B cell (primary cell): ENCODE data around the gene FGF3. TPM values are rescaled to one million over a fixed set of nuclear protein-coding genes. Genes with fewer than 3 reads are reported as not detected.

Source experiments
- ATAC-seq: fragments of 200-7000 bp; cut with Tn5 transposase; one replicate; pipeline ENCODE4 v1.10.0; 2021; ENCODE audit warnings: low read depth, mild to moderate bottlenecking, moderate number of reproducible peaks, moderate library complexity
- CTCF ChIA-PET: fragments of 350-600 bp; sonication (Branson Sonifier 250); formaldehyde crosslinking; loops from one replicate; lab custom pipeline; 2021; ENCODE audit warnings: antibody characterized with exemption, inconsistent platforms; lab: Charles Lee
- POLR2A ChIA-PET: fragments of 350-600 bp; sonication (Branson Sonifier 250); formaldehyde crosslinking; loops from one replicate; lab custom pipeline; 2021; ENCODE audit warnings: antibody characterized with exemption; lab: Charles Lee
- DNase-seq: peaks from one replicate; pipeline ENCODE4 v3.0.0; 2013
- H2AFZ ChIP-seq: 2 replicates; pipeline ENCODE4 v1.6.1; 2012; ENCODE audit warnings: mild to moderate bottlenecking, low read depth, low read length; ENCODE audit not compliant: insufficient read depth, poor library complexity, severe bottlenecking
- H3K27ac ChIP-seq, 2 donors: 1 replicate in 1 of 2; 2 replicates in 1 of 2; pipeline ENCODE4 v1.5.1; 2012 to 2013; ENCODE audit warnings: low read length in 2 of 2, mild to moderate bottlenecking in 2 of 2, moderate library complexity in 1 of 2
- H3K27me3 ChIP-seq, 4 experiments: fragments of 200-600 bp in 1 of 4; sonication (generic) in 1 of 4; replicated peaks in 1 of 4; 1 replicate in 2 of 4; 2 replicates in 2 of 4; pipeline versions ENCODE4 v1.6.1 to v1.7.0; 2013 to 2016; ENCODE audit warnings: low read length in 3 of 4, mild to moderate bottlenecking in 2 of 4, mixed read lengths in 1 of 4, moderate library complexity in 1 of 4; ENCODE audit not compliant: insufficient read depth in 4 of 4, control insufficient read depth in 3 of 4; ENCODE audit errors: control extremely low read depth in 1 of 4
- H3K36me3 ChIP-seq, 2 experiments: replicated peaks in 1 of 2; 1 replicate in 1 of 2; 2 replicates in 1 of 2; pipeline versions ENCODE4 v1.6.1 to v1.7.1; 2013; ENCODE audit warnings: low read length in 1 of 2; ENCODE audit not compliant: insufficient read depth in 2 of 2, control insufficient read depth in 1 of 2; ENCODE audit errors: control extremely low read depth in 1 of 2, extremely low read depth in 1 of 2
- H3K4me1 ChIP-seq, 2 donors: fragments of 200-600 bp in 1 of 2; sonication (generic) in 1 of 2; 1 replicate in 1 of 2; 2 replicates in 1 of 2; pipeline versions ENCODE4 v1.5.1 to v1.6.1; 2013 to 2017; ENCODE audit warnings: low read length in 2 of 2; ENCODE audit not compliant: control insufficient read depth in 2 of 2, insufficient read depth in 2 of 2
- H3K4me2 ChIP-seq: replicated peaks from 2 replicates; pipeline ENCODE3; 2012; ENCODE audit warnings: mild to moderate bottlenecking, low read depth, low read length; ENCODE audit not compliant: poor library complexity, severe bottlenecking
- H3K4me3 ChIP-seq, 5 experiments: fragments of 200-600 bp in 1 of 5; sonication (generic) in 1 of 5; 1 replicate in 3 of 5; 2 replicates in 2 of 5; pipeline versions ENCODE4 v1.5.1 to v1.7.0; 2011 to 2016; ENCODE audit warnings: low read length in 4 of 5, mild to moderate bottlenecking in 4 of 5, low read depth in 2 of 5, control low read depth in 1 of 5, moderate library complexity in 1 of 5; ENCODE audit not compliant: insufficient read depth in 1 of 5; ENCODE audit errors: control extremely low read depth in 1 of 5, extremely low read depth in 1 of 5
- H3K79me2 ChIP-seq: fragments of 200-600 bp; sonication (generic); one replicate; pipeline ENCODE4 v1.6.0; 2016; ENCODE audit warnings: low read length; ENCODE audit not compliant: control insufficient read depth, insufficient read depth
- H3K9ac ChIP-seq: fragments of 200-600 bp; sonication (generic); 2 replicates; pipeline ENCODE4 v1.6.1; 2017; ENCODE audit warnings: mild to moderate bottlenecking, low read length, moderate library complexity
- H3K9me3 ChIP-seq, 3 donors: one replicate each; pipeline versions ENCODE4 v1.6.1 to v1.7.1; 2013; ENCODE audit warnings: low read length in 2 of 3; ENCODE audit not compliant: control insufficient read depth in 2 of 3, insufficient read depth in 1 of 3; ENCODE audit errors: control extremely low read depth in 1 of 3
- H4K20me1 ChIP-seq: 2 replicates; pipeline ENCODE4 v1.6.0; 2012; ENCODE audit warnings: mild to moderate bottlenecking, low read length; ENCODE audit not compliant: insufficient read depth, control insufficient read depth, poor library complexity, severe bottlenecking
- H3K27ac Mint-ChIP-seq: one replicate; pipeline ENCODE4 v1.8.0; 2021; ENCODE audit warnings: mixed read lengths
- H3K27me3 Mint-ChIP-seq: one replicate; pipeline ENCODE4 v1.8.0; 2021; ENCODE audit warnings: mixed read lengths
- H3K4me1 Mint-ChIP-seq: one replicate; pipeline ENCODE4 v1.8.0; 2021; ENCODE audit warnings: mixed read lengths
- H3K4me3 Mint-ChIP-seq: one replicate; pipeline ENCODE4 v1.8.0; 2021; ENCODE audit warnings: mixed read lengths
- H3K9me3 Mint-ChIP-seq: one replicate; pipeline ENCODE4 v1.8.0; 2022; ENCODE audit warnings: mixed read lengths; ENCODE audit not compliant: insufficient read depth
- EZH2 ChIP-seq: IDR thresholded peaks from 2 replicates; pipeline ENCODE4 v1.6.1; 2012; ENCODE audit warnings: borderline replicate concordance, low read depth, mild to moderate bottlenecking, moderate library complexity, low read length; ENCODE audit not compliant: insufficient read depth, poor library complexity, severe bottlenecking
- WGBS: methylation state at CpG from one replicate; pipeline ENCODE4 v1.1.5; 2013; ENCODE audit warnings: missing lambda C conversion rate; ENCODE audit not compliant: insufficient coverage; 5-methylcytosine and 5-hydroxymethylcytosine counted together
- intact Hi-C: fragments of 100-400 bp; cut with micrococcal nuclease; formaldehyde crosslinking; loops from one replicate; pipeline ENCODE4 v1.10.0; 2022
- polyA plus RNA-seq: library from polyadenylated mRNA; depleted of rRNA; stranded (reverse); fragments of >200 nt; gene quantifications from 2 replicates; pipeline ENCODE4 v1.2.3, GENCODE V29; 2012
- total RNA-seq, 2 donors: library from RNA; stranded (reverse); fragments of 120-200 nt in 1 of 2; gene quantifications; 1 replicate in 1 of 2; 2 replicates in 1 of 2; pipeline versions ENCODE4 v1.2.3 to v1.2.4, GENCODE V29; 2013 to 2022
- TF ChIP-seq, protein P1 (sequence below): fragments of 200-600 bp; IDR thresholded peaks from one replicate; pipeline ENCODE4 v1.8.0; 2022; ENCODE audit warnings: antibody characterized with exemption, mild to moderate bottlenecking

Gene FGF3
- total and polyA plus RNA-seq, 2 donors (not counting 1 experiment from before 2014, with no cell fraction given) = not detected

DNA sequence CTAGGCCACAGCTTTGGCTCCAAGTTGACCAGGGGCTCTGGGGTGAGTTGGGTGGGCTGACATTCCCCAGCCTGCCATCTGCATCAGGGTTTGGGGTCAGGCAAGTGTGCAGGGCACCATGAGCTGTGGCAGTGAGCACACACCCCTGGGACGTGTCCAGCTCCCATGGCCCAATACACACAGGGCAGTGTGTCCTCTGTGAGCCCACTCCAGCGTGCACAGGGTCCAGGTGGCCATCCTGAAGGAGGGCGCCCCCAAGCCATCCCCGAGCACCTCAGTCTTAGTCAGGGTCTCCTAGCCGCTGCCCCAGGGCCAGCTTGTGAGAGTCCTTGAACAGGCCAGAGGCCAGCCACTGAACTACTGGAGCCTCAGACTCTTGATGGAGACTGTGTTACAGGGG, 1.2 kb upstream of the FGF3 start:
- Histone ChIP-seq H3K4me2 (no peak overlapping the region), H3K4me1 (no peaks in the 10 kb centered on the region), H2AFZ (no peak overlapping the region), H3K4me3 (no peak overlapping the region), H4K20me1 (no peaks in the 10 kb centered on the region), H3K9ac (no peak overlapping the region), H3K27me3 (peaks cover 0 to 26% (median 2%) of the 10 kb centered on the region in 4 experiments), H3K9me3 (peaks cover 0 to 5% (median 0%) of the 10 kb centered on the region in 3 donors), H3K79me2 (no peaks in the 10 kb centered on the region), H3K36me3 (no peaks in the 10 kb centered on the region), H3K27ac (no peak overlapping the region)
- intact Hi-C loops = no loop called here
- no peak overlapping the region for H3K27ac Mint-ChIP-seq
- ATAC-seq = no peak
- no peak for TF ChIP-seq EZH2
- TF ChIP-seq, protein P1, sequence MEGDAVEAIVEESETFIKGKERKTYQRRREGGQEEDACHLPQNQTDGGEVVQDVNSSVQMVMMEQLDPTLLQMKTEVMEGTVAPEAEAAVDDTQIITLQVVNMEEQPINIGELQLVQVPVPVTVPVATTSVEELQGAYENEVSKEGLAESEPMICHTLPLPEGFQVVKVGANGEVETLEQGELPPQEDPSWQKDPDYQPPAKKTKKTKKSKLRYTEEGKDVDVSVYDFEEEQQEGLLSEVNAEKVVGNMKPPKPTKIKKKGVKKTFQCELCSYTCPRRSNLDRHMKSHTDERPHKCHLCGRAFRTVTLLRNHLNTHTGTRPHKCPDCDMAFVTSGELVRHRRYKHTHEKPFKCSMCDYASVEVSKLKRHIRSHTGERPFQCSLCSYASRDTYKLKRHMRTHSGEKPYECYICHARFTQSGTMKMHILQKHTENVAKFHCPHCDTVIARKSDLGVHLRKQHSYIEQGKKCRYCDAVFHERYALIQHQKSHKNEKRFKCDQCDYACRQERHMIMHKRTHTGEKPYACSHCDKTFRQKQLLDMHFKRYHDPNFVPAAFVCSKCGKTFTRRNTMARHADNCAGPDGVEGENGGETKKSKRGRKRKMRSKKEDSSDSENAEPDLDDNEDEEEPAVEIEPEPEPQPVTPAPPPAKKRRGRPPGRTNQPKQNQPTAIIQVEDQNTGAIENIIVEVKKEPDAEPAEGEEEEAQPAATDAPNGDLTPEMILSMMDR = no peak
- H3K4me3 Mint-ChIP-seq = no peak overlapping the region
- H3K4me1 Mint-ChIP-seq = no peaks in the 10 kb centered on the region
- ChIA-PET POLR2A (no interaction called here), CTCF (no interaction called here)
- H3K9me3 Mint-ChIP-seq = no peaks in the 10 kb centered on the region
- no peak for DNase-seq
- peaks cover 32% of the 10 kb centered on the region for H3K27me3 Mint-ChIP-seq
- 83% methylated on average over 5 of the region's 5 CpGs for WGBS

DNA sequence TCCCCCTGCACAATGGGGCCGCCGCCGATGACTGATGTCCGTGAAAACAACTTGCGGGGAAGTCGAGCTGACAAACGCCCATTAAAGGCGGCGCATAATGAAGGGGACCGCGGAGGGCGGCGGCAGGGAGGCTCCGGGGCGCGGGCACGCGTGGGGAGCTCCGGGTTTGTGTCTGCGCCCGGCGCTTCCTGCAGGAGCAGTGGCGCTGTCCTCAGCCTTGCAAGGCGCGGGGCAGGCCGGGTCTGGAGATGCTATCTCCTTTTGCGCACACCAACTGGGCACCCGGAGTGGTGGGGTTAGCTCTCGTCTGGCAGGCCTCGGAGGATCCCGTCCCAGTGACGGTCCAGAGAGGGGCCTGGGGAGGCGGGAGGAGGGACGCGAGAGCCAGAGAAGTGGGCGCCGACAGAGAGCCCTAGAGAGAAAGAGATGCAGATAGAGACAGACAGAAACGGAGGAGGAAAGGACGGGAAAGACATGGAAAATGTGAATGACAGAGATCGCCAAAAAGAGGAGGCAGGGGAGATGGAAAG, 390 bp upstream of the FGF3 start:
- intact Hi-C loops = no loop called here
- Histone ChIP-seq H3K9ac (no peak overlapping the region), H3K4me1 (no peaks in the 10 kb centered on the region), H3K9me3 (peaks cover 0 to 7% (median 0%) of the 10 kb centered on the region in 3 donors), H4K20me1 (no peaks in the 10 kb centered on the region), H3K27ac (no peak overlapping the region), H3K79me2 (no peaks in the 10 kb centered on the region), H3K36me3 (no peaks in the 10 kb centered on the region), H2AFZ (no peak overlapping the region), H3K4me3 (no peak overlapping the region), H3K4me2 (no peak overlapping the region), H3K27me3 (peaks cover 0 to 28% (median 2%) of the 10 kb centered on the region in 4 experiments)
- Mint-ChIP-seq H3K9me3 (no peaks in the 10 kb centered on the region), H3K4me3 (no peak overlapping the region), H3K27me3 (peaks cover 34% of the 10 kb centered on the region), H3K27ac (no peak overlapping the region), H3K4me1 (no peaks in the 10 kb centered on the region)
- ATAC-seq (no peak), DNase-seq (no peak)
- WGBS = 8% methylated on average over 40 of the region's 40 CpGs
- ChIA-PET CTCF (no interaction called here), POLR2A (no interaction called here)
- TF ChIP-seq EZH2 = no peak
- TF ChIP-seq, protein P1 = no peak
